Measurements from ENCODE around the gene TAF1D.
"Not testable (repeated sequence)": the region's sequence is repeated elsewhere in the genome, so short reads cannot be mapped to it uniquely, and the experiment has no call there.

TAF1D gene, protein sequence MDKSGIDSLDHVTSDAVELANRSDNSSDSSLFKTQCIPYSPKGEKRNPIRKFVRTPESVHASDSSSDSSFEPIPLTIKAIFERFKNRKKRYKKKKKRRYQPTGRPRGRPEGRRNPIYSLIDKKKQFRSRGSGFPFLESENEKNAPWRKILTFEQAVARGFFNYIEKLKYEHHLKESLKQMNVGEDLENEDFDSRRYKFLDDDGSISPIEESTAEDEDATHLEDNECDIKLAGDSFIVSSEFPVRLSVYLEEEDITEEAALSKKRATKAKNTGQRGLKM

DNA sequence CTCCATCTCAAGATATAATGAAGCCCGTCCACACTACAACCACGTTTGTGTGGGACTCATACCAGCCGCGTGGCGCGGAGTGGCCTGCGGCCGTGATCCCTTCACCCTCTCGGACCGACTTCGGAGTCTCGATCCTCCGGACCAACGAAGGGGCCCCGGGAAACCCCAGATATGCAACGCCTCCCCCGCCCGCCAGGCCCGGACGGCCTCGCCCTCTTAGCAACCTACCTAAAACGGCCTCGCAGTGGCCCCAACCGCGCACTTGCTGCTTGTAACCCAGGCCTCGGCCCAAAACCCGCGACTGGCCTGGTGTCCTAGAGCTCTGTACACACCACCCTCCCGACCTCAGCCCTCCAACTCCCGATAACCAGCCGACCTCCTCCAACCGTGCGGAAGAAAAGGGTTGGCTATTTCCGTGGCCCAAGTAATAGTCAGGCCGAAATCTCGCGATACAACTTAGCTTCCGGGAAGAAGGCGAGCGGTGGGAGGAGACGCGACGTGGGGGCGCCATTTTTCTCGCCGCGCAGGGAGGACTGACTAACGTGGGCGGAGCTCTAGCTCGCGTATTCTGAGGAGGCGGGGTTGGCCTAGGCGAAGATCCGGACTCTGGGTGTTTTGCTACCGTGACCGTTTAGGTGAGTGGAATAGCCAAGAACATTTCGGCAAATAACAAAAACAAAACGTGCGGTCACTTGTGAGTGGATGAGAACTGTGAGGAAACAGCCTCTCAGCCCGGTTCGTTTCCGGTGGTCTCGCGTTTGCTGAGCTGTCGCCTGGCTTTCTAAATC lies at the start of gene TAF1D, which contains the start of gene C11orf54:
Gene TAF1D (minus strand): TSS at position 402 of the 788 bp plus-strand sequence. CDS start 2,191 bp downstream, outside the sequence.
Gene C11orf54 (plus strand): TSS at position 579 of the 788 bp plus-strand sequence. CDS start 5,722 bp downstream, outside the sequence.
- DNase-seq: peak; percentile 96

DNA sequence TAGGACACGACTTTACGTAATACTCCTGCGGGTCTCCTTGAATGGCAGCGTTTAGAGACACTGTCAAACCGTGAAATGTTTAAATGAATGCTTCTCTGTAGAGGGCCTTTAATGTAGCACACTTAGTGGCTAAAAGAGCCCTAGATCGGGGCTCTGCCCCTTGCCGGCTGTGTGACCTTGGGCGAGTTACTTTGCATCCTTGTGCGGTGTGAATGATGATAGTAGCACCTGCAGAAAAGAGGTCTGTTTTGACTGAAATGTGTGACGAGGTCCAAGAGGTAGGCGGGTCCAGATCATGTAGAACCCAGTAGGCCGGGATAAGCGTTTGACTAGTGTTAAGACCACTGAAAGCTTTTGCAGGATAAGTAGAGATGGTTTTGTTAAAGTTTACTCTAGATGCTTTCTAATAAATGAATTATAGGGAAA lies 43.7 kb upstream of the TAF1D start:
- peak; percentile 46 for DNase-seq

DNA sequence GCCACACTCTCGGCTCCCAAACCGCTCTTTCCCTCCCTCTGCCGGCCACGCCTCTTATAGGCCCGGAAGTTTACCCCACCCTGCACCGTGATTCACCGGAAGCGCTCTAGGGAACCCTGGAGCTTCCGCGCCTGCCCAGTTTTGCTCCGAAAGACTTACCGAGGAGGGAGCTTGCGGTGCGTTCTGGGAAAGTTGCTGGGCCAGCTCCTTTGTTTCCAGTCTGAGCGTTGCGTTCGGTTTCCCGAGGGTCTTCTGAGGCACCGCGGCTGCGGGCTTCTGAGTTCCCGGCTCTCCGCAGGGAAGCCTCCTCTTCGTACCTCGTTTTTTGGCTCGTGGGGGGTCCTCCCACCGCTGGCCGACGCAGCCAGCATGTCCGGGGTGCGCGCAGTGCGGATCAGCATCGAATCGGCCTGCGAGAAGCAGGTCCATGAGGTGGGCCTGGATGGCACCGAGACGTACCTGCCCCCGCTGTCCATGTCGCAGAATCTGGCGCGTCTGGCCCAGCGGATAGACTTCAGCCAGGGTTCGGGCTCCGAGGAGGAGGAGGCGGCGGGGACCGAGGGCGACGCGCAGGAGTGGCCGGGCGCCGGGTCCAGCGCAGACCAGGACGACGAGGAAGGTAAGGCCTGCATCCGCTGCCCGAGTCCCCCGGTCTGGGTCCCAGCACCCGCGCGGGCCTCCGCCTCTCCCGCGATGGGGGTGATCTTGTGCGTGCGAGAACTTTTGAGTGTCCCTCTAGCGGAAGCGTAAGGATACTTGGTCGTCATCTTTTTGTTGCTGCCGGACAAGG lies 43.0 kb upstream of the TAF1D start, which contains the start of gene MED17:
Gene MED17 (plus strand): TSS at position 138 of the 790 bp plus-strand sequence. CDS start 232 bp downstream, at position 370.
- peak; percentile 91 for DNase-seq

DNA sequence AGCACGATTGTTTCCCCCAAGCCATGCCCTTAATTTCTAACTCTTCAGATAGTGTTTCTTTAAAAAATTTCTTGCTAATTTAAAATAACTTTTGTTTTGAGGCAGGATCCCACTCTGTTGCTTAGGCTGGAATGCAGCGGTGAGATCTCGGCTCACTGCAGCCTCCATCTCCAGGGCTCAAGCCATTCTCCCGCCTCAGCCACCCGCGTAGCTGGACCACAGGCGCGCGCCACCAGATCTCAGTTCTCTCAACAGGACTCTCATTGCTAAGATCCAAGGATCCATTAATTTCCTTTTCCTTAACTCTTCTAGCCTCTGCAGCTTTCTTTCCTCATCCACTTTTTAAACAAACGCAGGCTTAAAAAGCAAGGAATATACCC lies 42.5 kb upstream of the TAF1D start:
- no peak for DNase-seq

DNA sequence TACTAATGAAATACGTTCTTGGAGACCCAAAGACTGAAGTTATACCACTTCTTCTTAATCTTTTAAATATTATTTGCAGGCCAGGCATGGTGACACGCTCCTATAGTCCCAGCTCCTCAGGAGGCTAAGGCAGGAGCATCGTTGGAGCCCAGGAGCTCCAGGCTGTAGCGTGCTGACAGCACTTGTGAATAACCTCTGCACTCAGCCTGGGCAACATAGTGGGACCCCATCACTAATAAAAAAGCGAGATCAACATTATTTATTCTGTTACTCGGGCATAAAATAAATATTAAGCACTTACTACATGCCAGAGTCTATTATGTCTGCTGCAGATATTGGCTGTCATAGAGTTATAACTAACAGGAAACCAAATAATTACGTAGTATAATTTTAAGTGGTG lies 42.1 kb upstream of the TAF1D start:
- no peak for DNase-seq

DNA sequence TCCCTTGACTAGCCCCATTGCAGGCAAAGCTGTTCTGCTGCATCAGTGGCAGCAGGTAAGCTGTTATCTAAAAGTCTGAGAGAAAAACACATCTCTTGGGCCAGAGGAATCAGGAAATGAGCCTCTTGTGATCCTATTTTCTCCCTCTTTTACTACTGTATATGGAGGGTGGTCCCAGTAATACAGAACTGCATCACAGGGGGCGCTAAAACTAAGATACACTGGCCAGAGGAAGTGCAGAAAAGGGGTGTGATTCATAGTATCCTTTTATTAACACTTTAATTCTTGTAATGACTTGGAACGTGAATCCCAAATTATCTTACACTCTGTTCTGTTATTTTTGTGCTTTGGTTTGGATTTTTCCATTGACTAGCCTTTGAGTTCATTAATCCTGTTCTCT lies 34.0 kb upstream of the TAF1D start:
- no peak for DNase-seq

DNA sequence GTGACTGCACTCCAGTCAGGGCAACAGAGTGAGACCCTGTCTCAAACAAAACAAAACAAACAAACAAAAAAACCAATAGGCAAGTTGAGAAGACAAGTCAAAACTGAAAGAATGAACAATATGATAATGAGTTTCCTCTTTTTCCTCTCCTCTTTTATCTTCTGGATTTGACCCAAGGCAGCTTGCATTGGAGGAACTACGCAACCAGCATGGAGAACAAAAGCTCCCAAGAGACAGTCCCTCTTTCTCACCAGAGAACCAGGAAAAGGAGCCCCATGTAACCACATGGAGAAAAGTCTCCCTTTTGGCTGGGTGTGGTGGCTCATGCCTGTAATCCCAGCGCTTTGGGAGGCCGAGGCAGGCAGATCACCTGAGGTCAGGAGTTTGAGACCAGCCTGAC lies 33.3 kb upstream of the TAF1D start:
- not testable (repeated sequence) for DNase-seq

DNA sequence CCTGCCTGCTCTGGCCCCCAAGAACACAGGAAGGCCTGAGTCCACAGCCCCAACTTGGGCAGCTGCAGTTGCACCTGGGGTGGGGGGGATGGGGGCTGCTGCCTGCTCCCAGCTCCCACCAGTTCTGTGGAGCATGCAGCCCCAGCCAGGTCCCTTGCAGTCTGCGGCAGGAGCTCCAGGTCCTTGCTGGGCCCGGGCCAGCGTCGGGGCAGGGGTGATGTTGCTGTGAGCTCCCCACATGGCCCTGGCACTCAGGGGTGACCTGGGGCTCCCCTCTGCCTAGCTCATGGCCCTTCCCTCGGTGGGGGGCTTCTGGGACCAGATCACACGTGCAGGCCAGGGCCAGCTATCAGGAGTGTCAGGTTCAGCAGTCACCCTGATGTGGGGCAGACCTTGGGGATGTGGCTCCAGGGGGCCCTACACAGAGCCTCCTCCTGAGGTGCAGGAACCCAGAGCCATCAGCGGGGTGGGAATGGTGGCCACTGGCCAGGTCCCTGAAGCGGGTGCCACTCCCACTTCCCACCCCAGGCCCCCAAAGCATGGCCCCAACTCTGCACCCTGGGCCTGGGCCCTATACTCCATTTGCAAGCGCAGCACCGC lies 32.4 kb upstream of the TAF1D start:
- DNase-seq: no peak

DNA sequence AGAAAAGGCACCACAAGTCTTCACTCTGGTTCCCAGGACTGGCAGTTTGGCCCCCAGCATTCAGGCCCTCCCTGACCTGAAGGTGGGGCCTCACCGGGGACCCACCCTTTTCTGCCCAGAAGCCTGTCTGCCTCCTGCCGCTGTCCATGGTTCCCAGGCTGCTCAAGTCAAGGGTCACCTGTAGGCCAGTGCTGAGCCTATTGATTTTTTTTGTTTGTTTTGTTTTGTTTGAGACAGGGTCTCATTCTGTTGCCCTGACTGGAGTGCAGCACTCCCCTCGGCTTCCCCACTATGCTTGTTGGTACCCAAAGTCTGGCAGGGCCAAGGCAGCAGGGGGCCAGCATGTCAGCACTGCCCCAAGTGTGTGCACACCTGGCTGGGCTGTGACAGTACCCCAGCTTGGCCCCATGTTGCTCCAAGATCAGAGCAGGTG lies 31.8 kb upstream of the TAF1D start:
- no peak for DNase-seq

DNA sequence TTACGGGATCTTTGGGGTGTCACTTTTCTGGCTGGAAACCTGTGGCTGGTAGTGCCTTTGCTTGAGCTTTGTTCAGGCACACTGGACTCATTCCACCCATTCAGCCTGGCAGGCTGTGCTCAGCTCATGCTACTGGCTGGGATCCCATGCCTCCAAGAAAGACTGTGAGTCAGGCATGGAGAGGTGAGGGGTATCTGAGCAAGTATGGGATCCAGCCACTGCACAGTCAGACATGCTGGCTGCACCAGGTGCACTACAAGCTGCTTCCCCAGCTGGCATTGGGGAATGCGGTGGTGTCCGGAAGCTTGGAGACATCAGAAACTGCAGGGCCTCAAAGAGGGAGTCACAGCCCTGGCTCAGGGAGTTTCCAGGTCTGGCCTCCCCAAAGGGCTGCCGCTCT lies 30.8 kb upstream of the TAF1D start:
- DNase-seq: no peak

DNA sequence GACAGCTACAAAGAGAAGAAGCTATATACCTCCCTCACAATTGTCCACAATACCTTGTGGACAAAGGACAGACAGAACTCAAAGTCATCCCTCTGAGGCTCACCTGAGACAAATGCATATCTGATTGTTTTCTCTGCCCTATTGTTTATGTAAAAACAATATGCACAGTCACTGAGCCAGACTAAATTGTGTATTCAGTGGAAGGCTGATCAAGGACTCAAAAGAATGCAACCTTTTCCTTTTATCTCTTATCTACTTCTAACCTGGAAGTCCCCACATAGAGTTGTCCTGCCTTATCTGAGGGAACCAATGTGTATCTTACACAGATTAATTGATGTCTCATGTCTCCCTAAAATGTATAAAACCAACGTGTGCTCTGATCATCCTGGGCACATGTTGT lies 28.9 kb upstream of the TAF1D start:
- DNase-seq: no peak

DNA sequence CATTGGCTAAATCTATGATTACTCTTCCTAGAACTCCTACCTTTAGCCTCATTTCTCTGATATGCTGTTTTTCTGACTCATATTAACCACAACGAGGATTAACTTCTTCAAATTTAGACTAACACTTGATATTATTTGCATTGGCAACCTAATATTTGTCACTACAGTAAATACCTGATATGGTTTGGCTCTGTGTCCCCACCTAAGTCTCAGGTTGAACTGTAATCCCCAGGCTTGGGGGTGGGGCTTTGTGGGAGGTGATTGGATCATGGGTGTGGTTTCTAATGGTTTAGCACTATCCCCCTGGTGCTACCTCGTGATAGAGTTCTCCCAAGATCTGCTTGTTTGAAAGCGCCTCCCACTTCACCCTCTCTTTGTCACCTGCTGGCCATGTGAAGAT lies 25.7 kb upstream of the TAF1D start:
- DNase-seq: no peak

DNA sequence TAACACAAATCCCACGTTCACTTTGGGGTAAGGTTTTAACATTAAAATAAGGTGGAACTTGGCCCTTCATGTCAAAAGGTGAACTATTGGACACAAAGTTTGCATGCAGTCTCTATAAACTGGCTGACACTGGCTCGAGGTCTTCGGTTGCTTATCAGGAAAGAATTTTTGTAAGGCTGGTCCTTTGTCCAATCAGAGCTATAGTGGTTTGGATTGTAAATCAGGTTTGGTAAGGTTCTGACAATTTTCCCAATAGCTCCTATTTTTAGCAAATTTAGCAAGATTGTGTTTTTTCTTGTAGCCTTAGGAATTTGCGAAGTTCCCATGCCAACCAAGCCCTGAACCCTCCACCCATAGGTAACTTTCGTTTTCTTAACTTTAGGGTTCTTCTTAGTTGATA lies 25.2 kb upstream of the TAF1D start:
- DNase-seq: no peak

DNA sequence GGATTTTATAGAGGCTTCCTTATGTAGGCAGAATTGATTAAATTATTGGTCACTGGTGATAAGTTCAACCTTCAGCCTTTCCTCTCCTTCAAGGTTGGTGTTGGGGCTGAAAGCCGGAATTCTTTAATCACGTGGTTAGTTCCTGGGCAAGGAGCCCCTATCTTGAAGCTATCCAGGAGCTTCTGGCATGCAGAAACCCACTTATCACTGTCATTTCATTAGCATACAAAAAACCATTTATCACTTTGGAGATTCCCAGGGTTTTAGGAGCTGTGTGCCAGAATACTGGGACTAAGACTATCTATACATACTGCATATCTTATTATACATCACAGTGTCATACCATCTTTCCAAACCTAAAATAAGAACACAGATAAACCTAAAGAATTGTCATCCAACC lies 24.3 kb upstream of the TAF1D start:
- DNase-seq: no peak

DNA sequence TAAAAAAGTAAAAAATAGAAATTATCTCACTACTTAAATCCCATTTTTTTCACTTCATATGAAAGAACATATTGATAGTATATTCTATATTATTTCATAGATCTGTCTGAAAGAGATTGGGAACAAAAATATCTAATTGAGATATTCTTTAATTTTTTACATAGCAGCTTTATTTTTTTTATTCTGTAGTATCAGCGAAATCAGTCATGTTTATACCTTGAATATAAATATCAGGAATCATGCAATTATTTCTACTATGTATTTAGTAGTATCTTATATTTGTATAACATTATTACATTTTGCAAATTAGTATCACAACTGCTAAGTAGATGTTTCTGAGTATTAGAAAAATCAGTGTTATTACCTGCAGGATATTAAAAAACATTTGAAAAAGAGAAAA lies 20.6 kb upstream of the TAF1D start:
- no peak for DNase-seq

DNA sequence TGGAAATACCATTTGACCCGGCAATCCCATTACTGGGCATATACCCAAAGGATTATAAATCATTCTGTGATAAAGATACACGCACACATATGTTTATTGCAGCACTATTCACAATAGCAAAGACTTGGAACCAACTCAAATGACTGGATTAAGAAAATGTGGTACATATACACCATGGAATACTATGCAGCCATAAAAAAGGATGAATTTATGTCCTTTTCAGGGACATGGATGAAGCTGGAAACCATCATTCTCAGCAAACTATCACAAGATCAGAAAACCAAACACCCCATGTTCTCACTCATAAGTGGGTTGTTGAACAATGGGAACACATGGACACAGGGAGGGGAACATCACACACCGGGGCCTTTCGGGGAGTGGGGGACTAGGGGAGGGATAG lies 17.8 kb upstream of the TAF1D start:
- DNase-seq: not testable (repeated sequence)

DNA sequence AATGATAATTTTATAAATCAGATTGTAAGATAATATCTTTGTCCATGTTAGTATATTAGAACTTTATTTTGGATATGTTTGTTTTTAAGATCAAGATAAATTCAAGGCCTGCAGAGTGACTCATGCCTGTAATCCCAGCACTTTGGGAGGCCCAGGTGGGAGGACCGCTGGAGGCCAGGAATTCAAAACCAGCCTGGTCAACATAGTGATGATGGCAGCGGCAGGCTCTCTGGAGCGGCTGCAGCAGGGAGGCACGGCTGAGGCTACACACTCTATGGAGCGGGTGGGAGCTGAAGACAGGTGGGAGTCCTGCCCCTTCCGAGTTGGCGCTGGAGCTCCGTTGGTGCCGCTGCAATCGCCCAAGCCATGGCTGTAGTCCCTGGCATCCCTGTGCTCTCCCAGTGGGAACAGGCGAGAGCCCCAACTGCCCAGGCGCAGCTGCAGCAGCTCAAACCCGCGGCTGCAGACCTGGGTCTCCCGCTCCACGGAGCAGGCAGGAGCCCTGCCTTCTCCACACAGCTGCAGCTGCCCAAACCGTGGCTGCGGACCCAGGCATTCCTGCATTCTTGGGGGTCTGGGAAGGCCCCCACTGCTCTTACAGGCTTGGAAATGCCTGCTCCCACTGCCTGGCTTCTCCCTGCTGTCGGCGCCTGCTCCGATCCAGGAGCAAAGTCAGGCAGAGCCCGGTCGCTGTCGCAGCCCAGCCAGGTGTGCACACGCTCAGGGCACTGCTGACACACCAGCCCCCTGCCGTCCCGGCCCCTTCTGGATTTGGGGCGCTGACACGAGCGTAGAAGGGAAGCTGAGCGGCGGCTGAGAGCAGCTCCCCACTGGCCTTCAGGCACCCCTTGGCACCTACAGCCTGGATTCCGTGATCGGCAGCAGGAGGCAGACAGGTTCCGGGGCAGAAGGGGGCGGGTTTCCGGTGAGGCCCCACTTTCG lies 16.9 kb upstream of the TAF1D start:
- no peak for DNase-seq

DNA sequence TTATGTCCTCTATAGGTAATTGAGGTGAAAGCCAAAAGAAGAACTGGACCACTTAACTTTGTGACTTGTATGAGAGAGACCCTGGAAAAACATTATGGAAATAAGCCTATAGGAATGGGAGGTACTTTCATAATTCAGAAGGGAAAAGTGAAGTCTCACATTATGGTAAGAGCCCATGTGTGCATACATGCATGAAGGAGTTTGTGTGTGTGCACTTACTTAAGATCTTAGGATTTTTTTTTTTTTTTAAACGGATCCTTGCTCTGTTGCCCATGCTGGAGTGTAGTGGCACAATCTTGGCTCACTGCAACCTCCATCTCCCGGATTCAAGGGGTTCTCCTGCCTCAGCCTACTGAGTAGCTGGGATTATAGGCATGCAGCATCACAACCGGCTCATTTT lies 16.0 kb upstream of the TAF1D start:
- DNase-seq: no peak

DNA sequence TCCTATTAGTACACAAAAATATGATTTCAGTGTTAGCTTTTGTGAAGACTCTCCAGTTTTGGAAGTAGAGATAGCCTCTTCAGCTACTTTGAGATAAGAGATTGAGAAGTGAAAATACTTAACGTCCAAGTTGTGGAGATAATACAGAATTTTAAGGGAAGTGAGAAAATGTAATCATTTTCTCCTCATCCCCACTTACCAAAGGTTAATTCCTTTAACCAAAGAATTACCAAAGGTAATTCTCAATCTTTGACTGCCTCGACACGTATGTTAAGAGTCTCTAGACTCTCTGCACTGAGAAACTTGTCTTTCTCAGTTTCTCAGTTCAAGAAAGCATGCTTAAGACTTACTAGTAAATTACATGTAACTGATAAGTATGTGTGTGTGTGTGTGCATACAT lies 15.5 kb upstream of the TAF1D start:
- no peak for DNase-seq

DNA sequence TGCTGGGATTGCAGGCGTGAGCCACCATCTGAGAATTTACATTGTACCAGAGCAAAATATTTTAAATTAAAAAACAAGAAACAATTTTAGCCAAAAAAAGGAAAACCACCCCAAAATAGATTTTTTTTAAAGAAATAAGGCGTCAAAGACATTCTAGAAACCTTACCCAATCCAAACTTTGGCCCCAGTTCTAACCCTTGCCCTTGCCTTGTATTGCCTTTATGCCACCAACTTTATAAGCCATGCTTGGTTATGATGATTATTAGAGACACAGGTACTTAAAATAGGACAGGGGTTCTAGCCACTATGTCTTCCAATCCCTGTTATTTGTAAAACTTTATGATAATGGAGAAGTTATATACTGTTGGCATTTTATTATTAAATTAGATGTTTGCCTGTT lies 11.9 kb upstream of the TAF1D start:
- no peak for DNase-seq

DNA sequence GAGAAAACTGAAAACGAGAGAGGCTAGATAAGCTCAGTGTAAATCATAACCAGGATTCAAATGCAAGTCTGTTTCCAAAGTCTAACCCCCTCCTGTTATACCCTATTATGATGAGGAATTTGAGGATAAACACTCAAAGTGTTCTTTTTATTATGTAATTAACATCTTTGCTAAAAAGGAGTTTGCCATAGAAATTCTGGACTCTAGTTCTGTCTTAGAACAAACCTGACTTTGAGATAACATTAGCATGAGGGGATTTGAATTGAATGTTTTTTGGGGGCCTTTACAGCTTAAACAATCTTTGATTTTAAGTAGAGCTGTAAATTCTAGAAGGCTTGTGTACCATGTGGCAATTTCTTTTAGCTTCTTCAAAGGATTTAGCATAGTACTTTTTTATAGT lies 9.7 kb upstream of the TAF1D start:
- no peak for DNase-seq

DNA sequence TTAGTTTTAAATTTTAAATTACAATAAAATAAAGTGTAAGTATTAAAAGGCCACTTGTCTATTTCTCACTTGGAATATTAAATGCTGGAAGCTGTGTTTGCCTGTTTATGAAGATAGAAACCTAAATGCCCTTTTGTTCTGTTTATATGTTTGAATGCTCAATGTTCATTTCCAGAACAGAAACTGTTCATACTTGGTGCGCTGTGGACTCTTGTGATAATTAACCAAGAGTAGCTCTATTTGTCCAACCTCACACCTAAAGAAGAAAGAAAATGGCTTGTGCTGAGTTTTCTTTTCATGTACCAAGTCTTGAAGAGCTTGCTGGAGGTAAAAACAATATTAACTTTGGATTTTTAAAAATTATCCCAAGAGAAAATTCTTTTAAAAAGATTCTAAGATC lies 5.8 kb upstream of the TAF1D start:
- no peak for DNase-seq
